HepG2 (cell line): ENCODE data around the gene WIPF2. TPM values are rescaled to one million over a fixed set of nuclear protein-coding genes. Genes with fewer than 3 reads are reported as not detected.
A peak's percentile ranks its signal among the peaks of the same experiment; 100 is the strongest.

Source experiments
- ADNP ChIP-seq: sonication (generic); formaldehyde crosslinking; IDR thresholded peaks from 2 replicates; pipeline ENCODE4 v1.4.0; 2020; ENCODE audit warnings: missing genetic modification reagents
- ARID2 ChIP-seq: sonication (generic); formaldehyde crosslinking; IDR thresholded peaks from 2 replicates; pipeline ENCODE4 v1.8.1; 2022; ENCODE audit warnings: mild to moderate bottlenecking, missing genetic modification reagents, borderline replicate concordance
- ARNT2 ChIP-seq: sonication (generic); formaldehyde crosslinking; IDR thresholded peaks from 2 replicates; pipeline ENCODE4 v1.8.0; 2022; ENCODE audit warnings: mild to moderate bottlenecking, low read depth, missing genetic modification reagents, moderate library complexity
- CAMTA2 ChIP-seq: sonication (generic); formaldehyde crosslinking; IDR thresholded peaks from 2 replicates; pipeline ENCODE4 v1.4.0; 2020; ENCODE audit warnings: mild to moderate bottlenecking, missing genetic modification reagents, borderline replicate concordance
- CSRNP1 ChIP-seq: sonication (generic); formaldehyde crosslinking; IDR thresholded peaks from 2 replicates; pipeline ENCODE4 v1.8.1; 2023; ENCODE audit warnings: mild to moderate bottlenecking, missing genetic modification reagents
- DMAP1 ChIP-seq: IDR thresholded peaks from 2 replicates; pipeline ENCODE4 v1.6.1; 2016
- FIP1L1 ChIP-seq: fragments of 200-400 bp; formaldehyde crosslinking; IDR thresholded peaks from 2 replicates; pipeline ENCODE4 v1.6.1; 2018; ENCODE audit warnings: low read depth, mild to moderate bottlenecking, low read length, moderate library complexity, borderline replicate concordance; ENCODE audit not compliant: insufficient read depth
- FLYWCH1 ChIP-seq: sonication (generic); formaldehyde crosslinking; IDR thresholded peaks from 2 replicates; pipeline ENCODE4 v1.8.1; 2023; ENCODE audit warnings: mild to moderate bottlenecking, missing genetic modification reagents
- FOXC1 ChIP-seq: sonication (generic); formaldehyde crosslinking; IDR thresholded peaks from 2 replicates; pipeline ENCODE4 v1.8.0; 2022; ENCODE audit warnings: mild to moderate bottlenecking, missing genetic modification reagents, borderline replicate concordance
- FOXJ3 ChIP-seq: sonication (generic); formaldehyde crosslinking; IDR thresholded peaks from 2 replicates; pipeline ENCODE4 v1.4.0; 2020; ENCODE audit warnings: missing genetic modification reagents, mild to moderate bottlenecking, borderline replicate concordance
- GRHL1 ChIP-seq: sonication (generic); formaldehyde crosslinking; conservative IDR thresholded peaks from 2 replicates; pipeline ENCODE4 v1.8.0; 2022; ENCODE audit warnings: missing genetic modification reagents
- GTF3A ChIP-seq: sonication (generic); formaldehyde crosslinking; conservative IDR thresholded peaks from 2 replicates; pipeline ENCODE4 v1.4.0; 2020; ENCODE audit warnings: mild to moderate bottlenecking, missing genetic modification reagents
- HES4 ChIP-seq: sonication (generic); formaldehyde crosslinking; IDR thresholded peaks from 2 replicates; pipeline ENCODE4 v1.9.0; 2021; ENCODE audit warnings: mild to moderate bottlenecking, missing genetic modification reagents, borderline replicate concordance
- HOXA3 ChIP-seq: sonication (generic); formaldehyde crosslinking; IDR thresholded peaks from 2 replicates; pipeline ENCODE4 v1.5.0; 2020; ENCODE audit warnings: missing genetic modification reagents
- IKZF4 ChIP-seq: sonication (generic); formaldehyde crosslinking; IDR thresholded peaks from 2 replicates; pipeline ENCODE4 v1.5.1; 2020; ENCODE audit warnings: borderline replicate concordance, mild to moderate bottlenecking, low read depth, missing genetic modification reagents; ENCODE audit errors: not compliant biosample characterization
- PCBP2 ChIP-seq: fragments of 200-400 bp; formaldehyde crosslinking; optimal IDR thresholded peaks from 2 replicates; pipeline ENCODE3; 2018; ENCODE audit warnings: low read length, low read depth; ENCODE audit not compliant: poor library complexity, severe bottlenecking
- RARG ChIP-seq: sonication (generic); formaldehyde crosslinking; IDR thresholded peaks from 2 replicates; pipeline ENCODE4 v1.4.0; 2020; ENCODE audit warnings: low read depth, mild to moderate bottlenecking, missing genetic modification reagents
- RCOR2 ChIP-seq: IDR thresholded peaks from 2 replicates; pipeline ENCODE4 v1.6.1; 2016; ENCODE audit warnings: missing biosample characterization, missing genetic modification reagents
- ZBTB39 ChIP-seq: sonication (generic); formaldehyde crosslinking; IDR thresholded peaks from 2 replicates; pipeline ENCODE4 v1.5.0; 2020; ENCODE audit warnings: missing genetic modification reagents
- ZNF136 ChIP-seq: sonication (generic); formaldehyde crosslinking; IDR thresholded peaks from 2 replicates; pipeline ENCODE4 v1.8.1; 2022; ENCODE audit warnings: low read depth, mild to moderate bottlenecking, moderate library complexity, missing genetic modification reagents
- ZNF275 ChIP-seq: sonication (generic); formaldehyde crosslinking; IDR thresholded peaks from 2 replicates; pipeline ENCODE4 v1.8.0; 2022; ENCODE audit warnings: missing genetic modification reagents, mild to moderate bottlenecking, inconsistent platforms, borderline replicate concordance
- ZNF3 ChIP-seq: IDR thresholded peaks from 2 replicates; pipeline ENCODE4 v1.7.0; 2017; ENCODE audit warnings: inconsistent platforms
- ZNF30 ChIP-seq: sonication (generic); formaldehyde crosslinking; IDR thresholded peaks from 2 replicates; pipeline ENCODE4 v1.5.0; 2020; ENCODE audit warnings: mild to moderate bottlenecking, missing genetic modification reagents
- polyA plus RNA-seq, 8 experiments: library from polyadenylated mRNA; depleted of rRNA in 3 of 8; stranded (reverse) in 7 of 8; unstranded in 1 of 8; fragments of >200 nt; fragmentation: Illumina TruSeq in 4 of 8; extraction: Trizol in 4 of 8; gene quantifications; 2 replicates each; pipeline versions ENCODE4 v1.2.1 to v1.2.3, GENCODE V29; 2011 to 2016; ENCODE audit warnings: low read depth in 4 of 8, missing spikeins in 1 of 8, mixed read lengths in 1 of 8; ENCODE audit not compliant: insufficient read depth in 1 of 8
- total RNA-seq, 5 experiments: library from RNA; depleted of rRNA; stranded (reverse); fragments of >200 nt; fragmentation: Illumina TruSeq; extraction: Trizol; gene quantifications; 2 replicates each; pipeline ENCODE4 v1.2.3, GENCODE V29; 2016; ENCODE audit warnings: low read depth in 1 of 5

Gene WIPF2
- total and polyA plus RNA-seq, 2 of the 13 experiments (the other 11 are each of a cell fraction or from before 2014, with no cell fraction given) = 7.2 to 10.8 TPM

- TF ChIP-seq FIP1L1 = no peak
- no peak for TF ChIP-seq ARNT2 (CRISPR knock-in tag)
- TF ChIP-seq HOXA3 (CRISPR knock-in tag) = peak; percentile 47; the same call in 1 of the 2 replicates
- TF ChIP-seq CSRNP1 (CRISPR knock-in tag) = no peak; the same call in 1 of the 2 replicates
- no peak for TF ChIP-seq ZNF3
- TF ChIP-seq PCBP2 = no peak
- TF ChIP-seq FLYWCH1 (CRISPR knock-in tag) = no peak
- TF ChIP-seq ZNF275 = no peak
- TF ChIP-seq GRHL1 (CRISPR knock-in tag) = no peak
- TF ChIP-seq FOXJ3 (CRISPR knock-in tag) = peak; percentile 88; the same call in 1 of the 2 replicates
- TF ChIP-seq HES4 (CRISPR knock-in tag) = no peak
- no peak for TF ChIP-seq CAMTA2
- no peak for TF ChIP-seq ARID2 (CRISPR knock-in tag)
- no peak for TF ChIP-seq DMAP1 (CRISPR knock-in tag)
- TF ChIP-seq ZNF136 (CRISPR knock-in tag) = no peak
- TF ChIP-seq RCOR2 (CRISPR knock-in tag) = 0 out of 2 replicates have a peak, but pooled peaks have one; percentile 27
- no peak for TF ChIP-seq GTF3A (CRISPR knock-in tag)
- no peak for TF ChIP-seq ADNP (CRISPR knock-in tag)
- no peak for TF ChIP-seq IKZF4 (CRISPR knock-in tag)
- no peak for TF ChIP-seq RARG
- TF ChIP-seq ZBTB39 (CRISPR knock-in tag) = no peak
- no peak for TF ChIP-seq ZNF30 (CRISPR knock-in tag)
- no peak for TF ChIP-seq FOXC1 (CRISPR knock-in tag)
These were observed 45.9 kb upstream of the WIPF2 start (continued) for GRCh38 chr17:40173091-40173777.
